Activated CD8-positive, alpha-beta memory T cell treated with anti-CD3 and anti-CD28 coated beads, Interleukin-2, amount 50 U/mL, for 4 hours (primary cell): ENCODE results near the gene SYTL2.

Experiments
- DNase-seq: peaks from one replicate; pipeline ENCODE4 v3.0.0-alpha.2; 2020

SYTL2 gene

DNA sequence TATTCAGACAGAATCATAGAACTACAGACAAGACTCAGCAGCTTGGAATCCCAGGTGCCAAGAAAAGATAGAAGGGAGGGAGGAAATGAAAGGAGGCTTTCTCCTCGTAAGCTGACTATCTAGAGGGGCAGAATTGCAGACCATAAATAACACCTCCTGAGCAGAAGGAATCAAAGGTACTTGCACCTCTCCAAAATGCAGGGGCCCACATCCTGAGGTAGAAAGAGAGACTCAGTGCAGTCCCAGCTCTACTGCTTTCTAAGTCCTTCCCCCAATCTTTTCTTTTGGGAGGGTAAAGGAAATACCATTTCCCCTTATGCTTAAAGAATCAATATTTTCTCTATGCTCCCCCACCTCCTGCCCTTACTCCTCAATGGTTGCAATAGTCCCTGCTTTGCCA is 55.2 kb downstream of the SYTL2 start:
- no peak for DNase-seq

DNA sequence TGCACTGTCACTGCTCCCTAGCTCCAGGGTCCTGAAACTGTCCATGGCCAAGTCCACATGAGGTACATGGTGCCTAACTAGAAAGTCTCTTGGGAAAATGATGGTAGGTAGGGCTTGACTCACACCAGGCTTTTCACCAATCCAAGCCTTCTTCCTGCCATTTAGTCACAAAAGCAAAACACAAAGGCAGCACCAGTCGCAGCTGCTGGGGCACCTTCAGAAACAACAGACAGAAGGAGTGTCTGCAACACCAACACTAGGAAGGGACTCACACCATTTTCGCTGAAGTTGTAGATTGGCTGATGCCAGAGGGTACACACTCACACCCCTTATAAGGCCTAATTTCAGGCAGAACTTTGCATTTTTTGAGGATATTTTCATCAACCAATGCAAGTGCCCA is 55.7 kb downstream of the SYTL2 start:
- DNase-seq, result no peak

DNA sequence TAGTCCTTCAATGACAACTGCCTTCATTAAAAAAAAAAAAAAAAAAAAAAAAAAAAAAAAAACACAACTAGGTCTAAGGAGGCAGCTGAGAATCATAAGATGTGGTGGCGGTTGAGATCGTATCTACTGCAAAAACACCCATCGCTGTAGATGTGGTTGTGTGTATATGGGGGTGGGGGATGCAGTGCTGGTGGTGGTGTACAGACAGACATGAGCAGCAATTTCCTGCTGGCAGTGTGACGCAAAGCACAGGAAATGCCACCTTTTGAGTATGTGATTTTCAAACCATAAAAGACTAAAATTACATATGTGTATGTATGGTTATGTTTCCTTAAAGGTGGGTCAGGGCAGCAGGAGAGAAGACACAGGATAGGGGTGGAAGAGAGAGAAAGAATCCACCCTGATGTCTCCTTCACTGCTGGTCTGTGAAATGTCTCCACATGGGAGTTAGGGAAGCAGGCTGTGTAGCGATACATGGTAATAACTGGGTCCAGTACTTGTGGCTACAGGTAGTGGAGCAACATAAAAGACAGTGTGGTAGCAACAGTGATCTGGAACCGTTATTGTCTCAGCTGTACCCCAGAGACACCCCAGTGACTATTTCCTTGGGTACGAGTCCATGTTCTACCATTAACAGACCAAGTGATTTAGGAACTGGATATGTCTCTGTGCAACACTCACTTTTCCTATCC is 57.9 kb downstream of the SYTL2 start:
- DNase-seq, result peak; percentile 84

DNA sequence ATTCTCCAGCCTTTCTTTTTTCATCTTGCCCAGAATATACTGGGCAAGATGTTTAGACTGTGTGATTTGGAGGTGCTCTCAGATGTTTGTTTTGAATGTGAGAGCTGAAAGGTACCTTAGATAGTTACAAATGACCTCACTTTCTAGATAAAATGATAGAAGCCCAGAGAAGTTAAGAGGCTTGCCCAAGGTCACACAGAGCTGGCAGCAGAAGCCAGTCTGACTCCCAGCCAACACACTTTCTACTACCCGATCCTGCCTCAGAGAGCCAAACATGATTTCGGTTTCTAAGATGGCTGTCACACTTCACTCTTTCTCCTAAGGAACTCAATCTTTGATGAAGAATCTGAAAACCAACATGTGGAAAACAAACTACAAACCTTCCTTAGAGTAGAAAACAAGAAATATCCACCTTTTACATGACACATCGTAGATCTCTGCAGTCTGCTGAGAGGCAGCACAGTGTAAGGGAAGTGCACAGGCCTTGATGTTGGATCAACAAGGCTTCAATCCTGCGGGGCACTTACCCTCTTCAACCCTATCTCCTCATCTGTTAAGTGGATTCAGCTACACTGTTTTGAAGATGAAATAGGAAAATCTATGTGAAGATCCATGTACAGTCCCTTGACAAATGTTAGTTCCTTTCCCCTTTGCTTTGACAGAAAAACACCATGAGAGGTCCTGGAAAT is 58.6 kb downstream of the SYTL2 start:
- no peak for DNase-seq

DNA sequence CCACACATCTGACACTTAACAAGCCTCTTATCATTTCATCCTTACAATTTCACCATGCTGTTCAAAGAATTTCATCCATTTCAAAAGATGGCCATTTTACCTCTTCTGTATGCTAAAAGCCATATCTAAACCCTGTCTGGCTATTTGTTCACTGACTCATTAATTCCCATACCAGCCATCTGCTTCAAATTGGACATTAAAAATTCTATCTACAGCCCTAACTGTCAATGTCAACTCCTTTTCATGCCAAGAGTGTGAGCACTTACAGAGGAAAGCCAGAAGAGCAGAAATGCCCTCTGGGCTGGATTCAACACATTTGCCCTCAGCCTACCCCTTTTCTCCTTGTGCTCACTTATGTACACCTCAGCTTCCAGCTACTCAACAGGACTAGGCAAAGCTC is 59.2 kb downstream of the SYTL2 start:
- DNase-seq, result no peak

DNA sequence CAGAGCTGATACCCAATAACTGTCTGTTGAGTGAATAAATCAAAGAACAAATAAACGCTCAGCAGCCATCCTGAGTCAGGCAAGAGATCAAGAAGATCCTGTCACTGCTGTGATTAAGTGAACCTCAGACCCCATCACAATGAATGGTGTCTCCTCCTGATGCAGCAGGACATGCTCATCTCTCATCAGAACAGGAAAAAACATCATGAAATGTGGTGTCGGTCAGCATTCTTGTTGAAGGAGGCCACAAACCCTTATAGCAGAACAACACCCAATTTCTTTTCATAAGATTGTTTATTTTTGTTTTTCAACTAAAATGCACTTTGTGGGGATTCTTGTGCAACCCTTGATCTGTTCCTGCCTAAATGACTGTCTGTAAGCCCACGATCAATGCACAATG is 60.3 kb downstream of the SYTL2 start:
- DNase-seq, result peak; percentile 23

DNA sequence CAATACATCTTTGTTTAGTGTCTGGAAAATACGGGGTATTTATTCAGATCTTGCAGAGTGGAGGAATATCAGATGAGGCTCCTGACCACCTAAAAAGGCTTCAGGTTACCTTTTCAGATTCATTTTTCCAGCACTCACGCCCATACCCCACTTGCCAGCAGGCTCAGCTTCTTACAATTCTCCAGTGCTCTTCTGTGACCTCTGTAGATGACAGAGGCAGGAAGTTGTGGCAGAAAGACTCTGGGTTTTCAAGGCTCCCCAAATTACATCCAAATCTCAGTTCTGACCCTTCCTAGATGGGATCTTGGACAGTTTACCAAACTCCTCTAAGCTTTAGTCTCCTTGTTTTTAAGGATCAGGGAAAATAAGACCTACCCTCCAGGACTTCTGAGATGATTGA is 61.1 kb downstream of the SYTL2 start:
- no peak for DNase-seq

DNA sequence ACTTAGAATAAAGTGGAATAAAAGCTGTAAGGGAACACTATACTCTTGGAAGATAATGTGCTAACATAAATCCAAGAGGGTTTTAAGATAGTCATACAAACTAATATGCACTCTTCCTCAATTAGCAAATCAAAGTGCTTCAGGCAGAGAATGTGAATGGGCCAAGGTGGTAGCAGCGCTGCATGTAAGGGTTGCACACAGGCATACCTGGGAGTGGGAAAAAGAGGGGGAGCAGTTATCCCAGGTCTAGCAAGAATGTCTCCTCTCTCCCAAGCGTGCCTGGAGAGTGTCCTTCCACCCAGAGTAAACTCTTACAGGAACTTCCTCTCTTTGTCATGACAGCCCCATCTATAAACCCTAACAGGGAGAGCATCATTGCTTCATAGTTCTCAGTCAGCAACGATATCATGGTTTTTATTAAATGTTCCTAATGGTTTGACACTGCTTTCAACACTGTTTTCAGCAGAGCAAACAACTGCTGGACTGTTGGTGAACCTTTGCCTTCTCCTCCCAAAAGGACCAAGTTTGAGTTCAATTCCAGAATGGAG is 61.6 kb downstream of the SYTL2 start:
- DNase-seq, result no peak

DNA sequence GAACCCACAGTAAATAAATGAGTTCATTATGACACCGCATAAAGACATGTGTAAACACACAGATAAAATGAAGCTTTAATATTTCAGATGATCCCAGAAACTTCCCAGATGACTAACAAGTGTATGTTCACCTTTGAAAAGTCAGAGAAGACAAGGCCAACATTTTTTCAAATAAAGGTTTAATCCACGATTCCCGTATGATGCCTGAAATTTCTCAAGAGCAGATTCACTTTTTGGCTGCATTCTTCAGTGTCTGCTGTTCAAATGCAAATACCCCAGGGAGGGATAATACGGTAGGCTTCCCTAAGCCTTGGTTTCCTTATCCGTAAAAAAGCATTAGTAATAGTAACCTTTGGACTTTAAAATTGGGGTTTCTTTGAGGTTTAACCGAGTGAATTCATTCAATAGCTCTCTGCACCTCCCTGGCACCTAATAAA is 62.5 kb downstream of the SYTL2 start:
- DNase-seq, result no peak

DNA sequence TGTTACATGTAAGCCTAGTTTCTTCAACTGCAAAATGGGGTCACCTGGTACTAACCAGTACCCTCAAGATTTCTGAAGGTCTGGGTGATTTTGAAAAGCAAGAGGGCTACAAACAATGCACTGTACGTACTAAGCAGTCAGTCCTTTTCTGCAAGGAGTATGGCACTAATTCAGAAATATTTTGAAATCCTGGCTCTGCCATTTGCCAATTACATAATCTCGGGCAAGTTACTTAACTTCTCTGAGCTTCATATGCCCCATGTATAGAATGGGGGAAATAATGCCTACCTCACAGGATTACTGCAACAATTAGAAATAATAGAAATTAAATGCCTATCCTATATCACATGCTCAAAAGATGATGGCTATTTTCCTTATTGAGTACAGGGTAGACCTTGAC is 64.3 kb downstream of the SYTL2 start:
- no peak for DNase-seq

DNA sequence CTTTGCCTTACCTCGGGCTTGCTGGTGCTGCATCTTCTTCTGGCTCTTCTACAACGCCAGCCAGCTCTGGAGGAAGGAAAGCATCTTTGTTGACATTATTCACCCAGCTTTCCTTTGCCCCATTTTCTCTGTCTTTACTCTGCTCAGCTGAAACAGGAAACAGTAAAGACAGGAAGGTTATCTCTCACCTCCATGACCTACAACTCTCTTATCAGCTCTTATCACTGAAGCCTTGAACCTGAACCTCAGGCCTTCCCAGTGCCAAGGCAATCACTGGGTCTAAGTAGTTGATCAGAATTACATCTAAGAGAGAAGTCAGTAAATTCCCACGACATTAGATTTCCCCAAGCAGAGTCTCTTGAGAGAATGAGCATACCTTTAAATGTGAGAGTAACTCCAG is 65.3 kb downstream of the SYTL2 start:
- no peak for DNase-seq

DNA sequence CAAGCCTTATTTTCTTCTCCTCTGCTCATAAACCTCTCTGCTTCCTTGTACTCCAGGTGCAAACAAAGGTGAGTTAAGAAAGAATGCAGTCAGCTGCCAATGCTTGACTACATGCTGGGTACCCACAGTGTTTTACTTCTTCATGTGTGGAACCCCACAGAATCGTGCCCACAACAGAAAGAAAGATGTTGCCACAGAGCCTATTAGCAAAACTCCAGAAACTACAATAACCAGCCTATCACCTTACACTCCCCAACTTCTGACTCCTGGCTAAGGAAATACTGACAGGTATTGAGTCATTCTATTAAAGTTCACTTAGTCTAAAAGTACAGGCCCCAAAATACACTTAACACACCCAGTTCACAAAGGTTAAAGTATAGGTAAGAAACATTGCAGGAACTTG is 68.1 kb downstream of the SYTL2 start:
- no peak for DNase-seq

DNA sequence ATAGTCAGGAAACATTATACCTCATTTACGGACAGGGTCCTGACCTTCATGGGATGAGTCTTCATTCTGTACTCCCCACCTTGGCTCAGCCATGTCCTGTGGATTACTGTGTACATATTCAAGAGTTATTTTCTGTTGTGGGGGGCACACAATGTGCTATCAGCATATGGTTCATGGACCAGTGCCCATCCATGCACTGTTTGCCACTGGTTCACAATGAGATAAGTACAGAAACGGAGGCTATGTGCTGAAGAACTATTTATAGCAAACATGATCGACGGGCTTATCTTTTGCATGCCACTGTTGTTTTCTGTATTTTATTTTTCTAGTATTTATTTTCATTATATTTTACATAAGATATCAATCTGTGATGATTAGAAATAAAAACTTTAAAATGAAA is 68.6 kb downstream of the SYTL2 start:
- no peak for DNase-seq

DNA sequence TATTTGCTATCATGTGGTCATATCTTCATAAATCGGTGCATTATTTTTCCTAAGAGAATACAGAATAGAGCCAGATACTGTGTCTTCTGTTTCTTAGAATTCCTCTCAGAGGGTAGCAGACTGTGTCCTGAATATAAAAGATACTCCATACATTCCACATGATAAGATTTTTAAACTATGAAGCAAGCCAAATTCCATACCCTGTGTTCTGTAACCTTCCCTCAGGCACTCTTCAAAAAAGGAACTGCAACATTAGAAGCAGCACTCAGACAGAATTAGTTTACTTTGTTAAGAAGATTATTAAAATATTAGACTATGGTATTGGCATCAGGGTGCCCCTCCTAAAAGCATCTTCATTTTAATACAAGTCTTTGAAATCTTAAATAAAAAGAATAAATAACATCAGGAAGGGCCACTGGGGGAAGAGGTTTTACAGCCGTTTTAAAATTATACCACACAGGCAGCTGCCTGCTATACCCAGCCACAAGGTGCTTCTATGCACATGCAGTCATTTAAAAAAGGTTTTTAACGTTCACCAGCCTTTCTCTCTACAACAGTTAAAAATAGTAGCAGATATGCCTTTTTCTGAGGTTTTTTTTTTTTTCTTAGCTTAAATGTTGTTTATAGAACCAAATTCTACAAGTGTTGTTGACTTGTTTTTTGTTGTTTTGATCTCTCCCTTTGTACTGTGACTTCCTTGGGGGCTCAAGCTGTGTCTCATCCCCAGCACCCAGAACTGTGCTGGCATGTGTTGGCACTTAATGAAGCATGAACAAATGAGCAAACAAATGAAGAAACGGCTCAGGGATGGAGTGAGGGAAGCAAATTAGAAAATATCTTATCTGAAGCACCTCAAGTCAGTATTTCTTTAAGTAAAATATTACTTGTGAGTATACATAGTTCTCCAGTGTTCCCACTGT is 70.2 kb downstream of the SYTL2 start:
- DNase-seq, result no peak

DNA sequence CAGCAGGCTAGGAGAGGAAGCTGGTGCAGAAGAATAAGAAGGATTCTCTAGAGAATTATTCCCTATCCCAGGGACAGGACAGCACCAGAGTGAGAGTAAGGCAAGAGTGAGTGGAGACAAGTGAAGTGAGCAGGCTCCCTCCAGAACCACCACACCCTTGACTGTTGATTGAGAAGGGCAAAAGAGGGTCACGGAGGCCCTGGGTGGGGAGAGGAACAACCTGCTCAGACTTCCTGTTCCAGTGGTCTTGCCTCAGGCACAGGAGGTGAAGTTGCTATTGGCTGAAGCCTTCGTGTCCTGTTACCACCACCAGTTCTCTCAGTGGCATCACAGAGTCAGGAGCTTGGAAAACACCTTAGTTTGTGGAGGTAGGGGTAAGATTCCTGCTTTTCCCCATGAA is 73.2 kb downstream of the SYTL2 start:
- DNase-seq, result peak; percentile 24

DNA sequence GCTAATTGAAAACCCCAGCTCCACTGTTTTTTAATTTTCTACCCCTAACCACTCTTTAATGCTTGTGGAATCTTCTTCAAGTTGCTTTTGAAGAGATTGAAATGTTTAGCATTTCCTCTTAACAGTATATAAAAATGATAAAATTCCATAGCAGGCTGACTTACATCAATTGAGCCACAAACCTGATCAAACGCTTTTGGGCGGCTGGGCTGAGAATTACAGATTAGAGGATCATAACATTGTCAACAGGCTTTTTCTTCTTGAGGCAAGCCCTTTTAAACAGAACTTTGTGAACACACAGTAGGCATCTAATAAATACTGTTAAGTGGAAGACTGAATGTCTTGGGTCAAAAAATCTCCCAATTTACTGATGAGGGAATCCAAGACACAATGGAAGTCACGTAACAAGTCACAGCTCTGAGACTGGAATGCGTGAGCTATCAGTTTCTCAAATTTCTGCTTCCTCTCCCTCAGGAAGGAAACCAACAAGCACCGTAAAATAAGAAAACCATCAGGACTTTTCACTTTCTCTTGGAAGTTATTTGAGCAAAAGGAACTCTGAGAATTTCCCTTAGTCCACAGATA is 75.0 kb downstream of the SYTL2 start:
- DNase-seq, result no peak

DNA sequence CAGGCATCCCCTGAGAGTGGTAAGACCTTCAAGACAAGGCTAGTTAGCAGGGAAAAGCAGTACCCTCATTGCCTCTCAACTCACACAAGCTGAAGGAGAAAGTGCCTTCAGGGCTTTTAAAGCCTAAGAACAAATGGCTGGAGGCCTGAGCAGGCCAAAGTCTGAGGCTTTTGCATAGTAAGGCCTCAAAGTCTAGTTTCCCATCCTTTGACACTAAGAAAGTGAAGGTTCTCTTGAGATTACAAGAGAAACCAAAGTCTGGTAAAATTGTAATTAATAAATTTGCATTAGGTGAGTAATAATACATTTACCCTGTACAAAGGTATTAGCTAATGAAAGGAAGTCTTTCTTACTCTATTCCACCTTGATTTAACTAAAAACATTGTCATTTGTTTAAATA is 78.0 kb downstream of the SYTL2 start:
- DNase-seq, result no peak

DNA sequence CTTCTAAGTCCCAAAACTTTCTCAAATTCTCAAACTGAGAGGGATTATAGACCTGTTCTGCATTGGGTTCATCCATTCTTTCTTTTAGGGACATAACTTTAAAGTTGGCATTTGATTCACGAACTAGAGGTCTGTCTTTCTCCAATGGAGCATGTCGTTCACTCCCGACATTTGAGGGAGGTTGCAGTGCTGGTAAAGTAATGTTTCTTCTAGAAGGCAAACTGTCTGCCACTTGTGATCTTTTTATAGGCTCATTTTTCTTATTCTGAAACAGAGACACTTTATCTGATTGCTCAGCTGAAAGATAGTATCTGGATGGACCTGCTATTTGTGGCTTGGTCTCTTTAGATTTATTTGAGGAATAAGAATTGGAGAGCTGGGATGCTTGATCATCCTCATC is 84.6 kb downstream of the SYTL2 start:
- DNase-seq, result no peak

DNA sequence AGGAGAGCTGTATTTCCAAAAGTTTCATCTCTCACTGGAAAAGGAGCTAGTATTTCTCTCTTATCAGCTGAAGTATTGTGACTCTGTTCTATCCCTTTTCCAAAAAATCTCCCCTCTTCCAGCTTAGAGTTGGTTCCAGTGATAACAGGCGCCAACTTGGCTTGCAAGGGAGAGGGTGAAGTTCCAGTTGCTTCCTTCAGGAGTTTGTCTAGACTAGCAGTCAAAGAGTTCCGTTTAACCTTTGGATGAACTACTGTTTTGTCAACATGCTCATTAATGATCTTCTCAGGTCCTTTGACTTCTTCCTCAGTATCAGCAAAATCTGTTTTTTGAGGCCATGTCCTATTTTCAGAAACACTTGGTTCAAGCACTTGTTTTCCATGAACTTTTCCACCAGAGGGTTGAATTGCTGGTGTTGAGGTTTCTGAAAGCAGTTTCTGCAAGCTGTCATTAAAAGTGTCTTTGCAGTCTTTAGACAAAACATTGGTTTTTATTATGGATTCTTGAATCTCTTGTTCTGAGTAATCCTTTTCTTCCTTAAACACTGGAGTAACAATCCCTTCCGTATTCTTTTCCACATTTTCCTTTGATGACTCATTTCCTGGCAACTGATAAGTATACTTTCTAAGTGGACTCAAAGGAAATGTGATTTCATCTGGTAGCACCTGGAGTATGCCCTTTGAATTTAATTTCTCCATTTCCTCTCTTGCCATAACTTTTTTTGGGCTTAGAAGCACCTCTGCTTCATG is 85.3 kb downstream of the SYTL2 start:
- no peak for DNase-seq

DNA sequence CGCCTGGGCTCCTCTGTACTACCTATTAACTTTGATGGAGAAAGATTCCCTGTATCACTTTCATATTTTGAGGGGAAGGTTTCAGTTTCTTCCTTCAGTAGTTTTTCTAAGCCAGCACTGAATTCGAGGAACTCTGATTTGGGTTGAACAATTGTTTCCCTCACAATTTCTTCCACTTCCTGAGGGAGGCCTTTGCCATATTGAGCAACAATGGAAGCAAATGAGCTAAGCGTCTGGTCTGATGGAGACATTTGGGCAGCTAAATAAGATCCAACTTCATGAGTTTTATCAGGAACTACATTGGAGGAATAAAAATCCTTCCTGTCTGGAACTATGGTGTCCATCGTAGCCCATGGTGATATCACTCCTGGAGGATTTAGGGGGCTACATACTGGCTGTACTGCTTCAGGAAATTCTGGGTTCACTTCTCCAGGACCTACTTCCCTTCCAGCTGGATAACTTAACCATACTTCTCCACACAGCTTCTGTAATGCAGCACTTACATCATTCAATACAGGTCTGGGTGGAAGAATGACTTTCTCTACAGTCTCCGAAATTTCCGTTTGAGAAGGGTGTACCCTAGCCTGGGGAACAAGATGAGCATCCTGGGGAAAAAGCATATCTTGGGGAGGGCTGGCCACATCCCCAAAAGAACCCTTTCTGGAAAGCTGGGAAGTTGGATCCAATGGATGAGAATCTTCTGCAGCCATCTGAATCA is 86.0 kb downstream of the SYTL2 start:
- DNase-seq, result no peak

DNA sequence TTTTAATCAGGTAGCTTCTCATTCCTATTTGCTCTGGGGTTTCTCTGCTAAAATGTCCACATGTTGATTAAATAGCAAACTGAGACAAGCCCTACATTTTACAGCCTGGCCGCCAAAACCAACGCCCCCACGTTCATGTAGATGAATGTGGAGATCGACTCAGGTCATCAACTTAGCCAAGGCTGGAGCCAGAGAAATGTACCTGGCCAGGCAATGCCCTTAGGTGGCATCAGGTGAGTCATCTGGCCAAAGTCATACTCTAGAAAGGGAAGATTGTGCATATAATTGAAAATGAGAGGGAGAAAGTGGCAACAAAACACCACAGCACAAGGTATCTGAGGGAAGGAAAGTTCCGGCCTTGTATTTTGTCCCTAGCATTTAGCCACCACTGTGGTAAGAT is 87.9 kb downstream of the SYTL2 start:
- DNase-seq, result no peak

DNA sequence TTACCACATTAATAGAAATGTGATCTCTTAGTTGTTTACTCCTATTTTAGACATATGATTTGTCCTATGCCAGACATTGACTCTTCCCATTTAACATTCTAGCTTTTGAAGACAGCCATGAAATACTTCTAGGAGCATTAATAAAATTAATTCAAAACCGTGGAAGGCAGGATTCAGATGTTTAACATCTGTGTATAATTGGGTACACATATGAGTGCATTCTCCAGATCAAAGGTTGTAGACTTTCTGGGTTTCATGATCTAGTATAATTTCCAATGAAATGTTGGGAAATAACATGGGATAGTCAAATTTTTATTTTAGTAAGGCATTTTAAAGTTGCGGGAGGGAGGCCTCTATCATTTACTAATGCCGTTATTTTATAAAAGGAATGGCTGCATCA is 89.8 kb downstream of the SYTL2 start:
- DNase-seq, result no peak
